GM19397 (cell line): ENCODE measurements around the gene HCAR2.
"Not testable (repeated sequence)": the region's sequence is repeated elsewhere in the genome, so short reads cannot be mapped to it uniquely, and the experiment has no call there.

Experiments used
- ATAC-seq: cut with Tn5 transposase; IDR thresholded peaks from one replicate; pipeline ENCODE4 v1.9.1; 2021; ENCODE audit warnings: mild to moderate bottlenecking, moderate library complexity; ENCODE audit not compliant: unreplicated experiment

The HCAR2 gene

DNA sequence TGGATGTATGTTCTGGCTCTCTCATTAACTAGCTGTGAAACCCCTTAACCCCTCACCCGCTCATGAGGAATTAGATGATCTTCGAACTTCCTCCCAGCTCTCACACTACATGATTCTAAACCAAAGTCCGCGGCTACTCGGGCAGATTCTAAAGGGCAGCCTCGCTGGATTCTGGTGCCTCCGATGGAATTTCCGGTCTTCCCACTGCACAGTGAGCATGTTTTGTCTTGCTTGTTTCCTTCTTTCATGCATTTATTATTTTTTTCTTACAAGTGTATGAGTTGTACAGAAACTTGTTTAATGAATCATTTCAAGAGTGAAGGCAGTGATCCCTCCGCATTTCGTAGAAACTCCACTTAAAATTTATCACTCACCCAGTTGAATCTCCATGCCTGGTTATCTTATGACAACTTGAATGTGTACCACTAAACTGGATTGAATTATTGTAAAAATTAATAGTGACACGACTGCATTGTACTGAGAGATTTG is 17.9 kb upstream of the HCAR2 start:
- ATAC-seq: no peak

DNA sequence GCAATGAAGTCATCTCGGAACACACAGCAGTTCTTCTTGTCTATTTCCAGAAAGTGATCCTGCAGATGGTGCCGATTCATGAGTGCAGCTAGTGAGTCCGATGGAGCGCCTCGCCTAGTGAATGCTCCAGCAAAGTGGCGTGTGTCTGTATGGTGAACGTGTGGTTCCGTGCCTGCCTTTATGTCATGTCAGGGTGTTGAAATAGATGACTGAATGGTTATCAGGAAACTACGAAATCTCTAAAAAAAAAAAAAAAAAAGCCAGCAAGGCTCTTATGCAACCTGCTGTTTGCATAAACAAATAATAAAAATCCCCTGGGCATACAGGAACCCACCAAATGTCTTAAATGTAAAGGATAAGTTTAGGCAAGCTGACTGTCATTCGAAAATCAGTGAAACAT is 13.5 kb upstream of the HCAR2 start, which contains the start of gene HCAR3:
Gene HCAR3 (minus strand): TSS at position 154 of the 400 bp plus-strand sequence. CDS start 74 bp downstream, at position 80.
- ATAC-seq: not testable (repeated sequence)

DNA sequence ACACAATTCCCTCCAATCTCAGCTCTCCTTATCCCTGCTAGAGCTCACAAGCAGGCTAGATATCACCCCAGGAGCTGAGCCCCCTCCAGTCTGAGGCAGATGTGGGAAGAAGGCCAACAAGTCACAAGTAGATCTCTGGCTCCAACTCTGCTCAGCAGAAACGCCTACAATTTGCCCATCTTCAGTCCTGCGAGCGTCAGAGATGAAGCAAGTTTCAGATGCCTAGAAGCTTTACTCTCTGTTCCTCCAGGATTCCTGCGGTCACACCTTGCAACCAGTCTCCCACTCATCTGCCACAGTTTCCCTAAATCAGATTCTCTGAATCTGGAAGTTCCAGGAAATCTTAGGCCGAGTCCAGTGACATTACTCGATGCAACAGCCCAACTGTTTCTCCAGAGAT is 12.1 kb upstream of the HCAR2 start:
- ATAC-seq: not testable (repeated sequence)

DNA sequence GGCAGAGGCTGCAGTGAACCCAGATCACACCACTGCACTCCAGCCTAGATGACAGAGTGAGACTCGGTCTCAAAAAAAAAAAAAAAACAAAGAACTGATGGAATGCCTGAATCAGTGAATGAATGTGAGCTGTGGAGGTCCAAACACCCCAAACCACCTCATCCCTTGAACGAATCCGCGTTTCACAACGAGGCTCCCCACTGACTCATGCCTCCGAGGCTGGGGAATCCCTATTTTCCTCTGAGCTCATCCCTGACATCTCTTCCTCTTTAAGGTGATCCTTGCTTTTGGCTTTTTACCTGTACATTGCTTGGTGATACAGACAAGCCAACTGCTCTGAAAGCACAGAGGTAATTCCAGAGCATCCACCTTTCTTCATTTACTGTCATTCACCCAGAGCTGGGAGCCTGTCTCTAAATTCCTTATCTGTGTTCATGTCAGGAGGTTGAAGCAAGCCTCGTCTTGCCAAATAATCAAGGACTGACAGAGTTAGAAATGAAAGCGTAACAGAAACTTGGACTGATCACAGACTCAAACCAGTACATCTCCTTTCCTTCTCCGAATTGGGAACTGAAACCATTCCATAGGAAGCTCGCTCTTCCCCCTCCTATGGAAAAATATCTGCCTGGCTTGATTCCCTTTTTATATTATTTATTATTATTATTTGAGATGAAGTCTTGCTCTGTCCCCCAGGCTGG is 10.5 kb upstream of the HCAR2 start:
- not testable (repeated sequence) for ATAC-seq

DNA sequence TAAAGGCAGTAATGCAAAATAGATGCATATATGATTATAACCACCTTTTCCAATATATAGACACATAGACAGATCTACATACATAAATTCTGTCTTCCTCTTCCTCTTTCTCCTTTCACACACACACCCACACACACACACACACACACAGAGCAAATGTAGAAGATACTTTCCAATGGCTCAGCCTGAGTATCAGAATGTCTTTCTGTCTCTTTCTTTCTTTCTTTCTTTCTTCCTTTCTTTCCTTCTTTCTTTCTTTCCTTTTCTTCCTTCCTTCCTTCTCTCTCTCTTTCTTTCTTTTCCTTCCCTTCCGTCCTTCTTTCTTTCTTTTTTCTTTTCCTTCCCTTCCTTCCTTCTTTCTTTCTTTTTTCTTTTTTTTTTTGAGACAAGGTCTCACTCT is 8.1 kb upstream of the HCAR2 start:
- not testable (repeated sequence) for ATAC-seq

DNA sequence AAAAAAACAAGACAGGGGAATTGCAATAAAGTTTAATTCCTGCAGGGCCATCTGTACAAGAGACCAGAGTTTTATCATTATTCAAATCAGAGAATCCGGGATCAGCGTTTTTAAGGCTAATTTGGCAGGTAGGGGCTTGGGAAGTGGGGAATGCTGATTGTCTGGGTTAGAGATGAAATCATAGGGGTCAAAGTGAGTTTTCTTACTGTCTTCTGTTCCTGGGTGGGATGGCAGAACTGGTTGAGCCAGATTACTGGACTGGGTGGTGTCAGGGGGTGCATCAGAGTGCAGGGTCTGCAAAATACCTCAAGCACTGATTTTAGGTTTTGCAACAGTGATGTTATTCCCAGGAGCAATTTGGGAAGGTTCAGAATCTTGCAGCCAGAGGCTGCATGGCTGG is 7.2 kb upstream of the HCAR2 start:
- not testable (repeated sequence) for ATAC-seq

DNA sequence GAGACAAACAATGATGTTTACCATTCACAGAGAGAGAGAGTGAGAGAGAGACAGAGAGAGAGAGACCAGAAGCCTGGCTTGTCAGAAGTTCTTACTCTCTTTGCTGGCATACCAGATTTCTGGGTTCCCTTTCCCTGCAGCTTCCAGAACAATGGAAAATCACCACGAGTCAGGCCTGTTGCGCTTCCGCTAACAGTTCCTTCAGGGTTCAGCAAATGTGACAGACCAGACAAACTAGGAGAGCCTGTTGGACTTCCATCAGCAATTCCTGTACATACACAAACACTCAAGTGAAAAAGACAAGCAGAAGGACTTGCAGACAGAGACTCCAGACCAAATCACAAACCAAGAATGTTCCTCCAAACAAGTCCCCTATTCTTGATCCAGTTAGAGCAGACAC is 6.1 kb upstream of the HCAR2 start:
- not testable (repeated sequence) for ATAC-seq

DNA sequence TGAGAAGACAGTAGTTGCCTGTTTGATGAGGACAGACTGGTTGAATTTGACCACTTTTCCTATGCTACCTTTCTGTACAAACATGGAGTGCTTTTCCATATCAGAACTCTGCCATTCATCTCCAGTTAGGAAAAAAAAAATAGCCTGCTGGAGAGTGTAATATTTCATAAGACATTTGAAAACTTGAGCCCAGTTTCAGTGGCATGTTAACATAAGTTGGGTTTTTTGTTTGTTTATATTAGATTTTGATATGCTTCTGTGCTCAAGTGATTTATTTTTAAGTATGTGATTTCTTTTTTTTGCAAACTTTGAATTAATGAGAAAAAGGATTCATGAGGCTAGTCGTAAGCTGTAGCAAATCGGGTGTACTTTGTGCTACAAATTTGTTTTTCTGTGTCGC is 684 bp upstream of the HCAR2 start:
- not testable (repeated sequence) for ATAC-seq

DNA sequence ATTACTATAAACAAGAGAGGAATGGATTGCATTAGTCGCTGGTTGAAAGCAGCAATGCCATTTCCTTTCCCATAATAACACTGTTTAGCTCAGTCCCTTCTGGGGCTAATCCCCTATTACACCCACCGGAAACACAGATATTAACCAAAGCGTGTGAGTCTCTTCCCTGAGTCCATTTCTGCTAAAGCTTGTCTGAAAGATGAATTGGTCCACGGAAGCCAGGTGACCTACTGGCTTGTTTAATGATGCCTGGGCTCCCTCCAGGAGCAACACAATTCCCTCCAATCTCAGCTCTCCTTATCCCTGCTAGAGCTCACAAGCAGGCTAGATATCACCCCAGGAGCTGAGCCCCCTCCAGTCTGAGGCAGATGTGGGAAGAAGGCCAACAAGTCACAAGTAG is 1.7 kb downstream of the HCAR2 start:
- not testable (repeated sequence) for ATAC-seq

DNA sequence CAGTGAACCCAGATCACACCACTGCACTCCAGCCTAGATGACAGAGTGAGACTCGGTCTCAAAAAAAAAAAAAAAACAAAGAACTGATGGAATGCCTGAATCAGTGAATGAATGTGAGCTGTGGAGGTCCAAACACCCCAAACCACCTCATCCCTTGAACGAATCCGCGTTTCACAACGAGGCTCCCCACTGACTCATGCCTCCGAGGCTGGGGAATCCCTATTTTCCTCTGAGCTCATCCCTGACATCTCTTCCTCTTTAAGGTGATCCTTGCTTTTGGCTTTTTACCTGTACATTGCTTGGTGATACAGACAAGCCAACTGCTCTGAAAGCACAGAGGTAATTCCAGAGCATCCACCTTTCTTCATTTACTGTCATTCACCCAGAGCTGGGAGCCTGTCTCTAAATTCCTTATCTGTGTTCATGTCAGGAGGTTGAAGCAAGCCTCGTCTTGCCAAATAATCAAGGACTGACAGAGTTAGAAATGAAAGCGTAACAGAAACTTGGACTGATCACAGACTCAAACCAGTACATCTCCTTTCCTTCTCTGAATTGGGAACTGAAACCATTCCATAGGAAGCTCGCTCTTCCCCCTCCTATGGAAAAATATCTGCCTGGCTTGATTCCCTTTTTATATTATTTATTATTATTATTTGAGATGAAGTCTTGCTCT is 3.0 kb downstream of the HCAR2 start:
- ATAC-seq: not testable (repeated sequence)

DNA sequence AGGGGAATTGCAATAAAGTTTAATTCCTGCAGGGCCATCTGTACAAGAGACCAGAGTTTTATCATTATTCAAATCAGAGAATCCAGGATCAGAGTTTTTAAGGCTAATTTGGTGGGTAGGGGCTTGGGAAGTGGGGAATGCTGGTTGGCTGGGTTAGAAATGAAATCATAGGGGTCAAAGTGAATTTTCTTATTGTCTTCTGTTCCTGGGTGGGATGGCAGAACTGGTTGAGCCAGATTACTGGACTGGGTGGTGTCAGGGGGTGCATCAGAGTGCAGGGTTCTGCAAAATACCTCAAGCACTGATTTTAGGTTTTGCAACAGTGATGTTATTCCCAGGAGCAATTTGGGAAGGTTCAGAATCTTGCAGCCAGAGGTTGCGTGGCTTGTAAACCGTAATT is 6.2 kb downstream of the HCAR2 start:
- not testable (repeated sequence) for ATAC-seq

DNA sequence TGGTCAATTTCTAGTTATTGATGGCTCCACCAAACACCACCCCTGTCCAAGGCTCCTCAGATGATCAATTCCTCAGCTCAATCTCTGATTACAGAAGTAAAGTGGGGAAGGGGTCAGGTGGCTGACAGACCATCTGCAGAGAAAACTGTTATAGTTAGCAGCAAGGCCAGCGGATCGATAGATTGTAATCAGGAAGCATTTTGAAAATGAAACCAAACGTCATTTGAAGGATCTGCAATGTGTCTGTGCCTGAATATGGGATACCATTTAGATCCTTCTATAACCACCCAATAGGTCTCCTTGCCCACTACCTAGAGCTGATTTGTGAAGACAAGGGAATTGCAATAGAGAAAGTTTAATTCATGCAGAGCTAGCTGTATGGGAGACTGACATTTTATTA is 11.6 kb downstream of the HCAR2 start:
- no peak for ATAC-seq

DNA sequence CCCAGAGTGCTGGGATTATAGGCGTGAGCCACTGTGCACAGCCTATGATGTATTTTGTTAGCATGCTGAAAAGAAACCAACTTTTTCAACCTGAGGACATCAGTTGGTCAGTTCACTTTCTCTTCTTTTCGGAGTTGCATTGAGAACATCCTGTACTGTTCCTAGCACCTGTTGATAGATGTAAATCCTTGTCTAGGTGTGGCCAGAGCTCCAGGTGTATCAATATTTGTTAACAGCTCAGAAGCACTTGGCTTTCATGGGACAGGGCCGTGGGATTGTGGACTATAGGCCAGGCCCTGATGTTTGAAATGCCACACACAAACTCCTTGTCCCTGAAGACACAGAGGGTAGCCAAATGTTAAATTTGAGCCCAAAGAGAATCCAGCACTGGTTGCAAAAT is 14.9 kb downstream of the HCAR2 start:
- no peak for ATAC-seq

DNA sequence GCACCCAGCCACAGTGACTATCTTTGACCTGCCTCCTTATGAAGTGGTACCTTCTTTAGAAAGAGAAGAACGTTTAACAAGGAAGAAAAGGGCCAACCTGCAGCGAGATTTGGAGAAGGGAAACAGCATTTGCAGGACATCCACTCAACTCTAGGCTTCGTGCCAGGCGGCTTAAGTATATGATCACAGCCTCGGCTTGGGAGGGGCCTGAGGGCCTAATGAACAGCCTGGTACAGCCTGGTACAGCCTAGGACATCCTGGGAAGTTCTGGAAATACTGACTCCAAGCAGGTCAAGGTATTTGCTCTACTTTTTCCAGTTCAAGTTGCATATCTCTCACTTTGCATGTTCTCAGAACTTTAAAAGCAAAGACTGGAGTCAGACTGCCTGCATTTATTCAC is 16.1 kb downstream of the HCAR2 start:
- no peak for ATAC-seq

DNA sequence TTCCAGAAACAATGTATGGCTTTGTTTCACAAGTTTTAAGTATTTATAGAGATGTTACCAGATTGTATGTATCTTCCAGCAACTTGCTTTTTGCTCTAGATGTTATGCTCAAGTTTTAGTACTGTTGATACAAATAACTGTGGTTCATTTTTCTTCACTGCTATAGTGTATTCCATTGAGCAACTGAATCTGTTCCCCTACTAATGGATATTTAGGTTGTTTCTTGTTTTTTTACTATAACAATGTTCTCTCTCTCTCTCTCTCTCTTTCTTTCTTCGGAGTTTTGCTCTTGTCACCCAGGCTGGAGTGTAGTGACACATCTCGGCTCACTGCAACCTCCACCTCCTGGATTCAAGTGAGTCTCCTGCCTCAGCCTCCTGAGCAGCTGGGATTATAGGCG is 16.6 kb downstream of the HCAR2 start:
- ATAC-seq: no peak

DNA sequence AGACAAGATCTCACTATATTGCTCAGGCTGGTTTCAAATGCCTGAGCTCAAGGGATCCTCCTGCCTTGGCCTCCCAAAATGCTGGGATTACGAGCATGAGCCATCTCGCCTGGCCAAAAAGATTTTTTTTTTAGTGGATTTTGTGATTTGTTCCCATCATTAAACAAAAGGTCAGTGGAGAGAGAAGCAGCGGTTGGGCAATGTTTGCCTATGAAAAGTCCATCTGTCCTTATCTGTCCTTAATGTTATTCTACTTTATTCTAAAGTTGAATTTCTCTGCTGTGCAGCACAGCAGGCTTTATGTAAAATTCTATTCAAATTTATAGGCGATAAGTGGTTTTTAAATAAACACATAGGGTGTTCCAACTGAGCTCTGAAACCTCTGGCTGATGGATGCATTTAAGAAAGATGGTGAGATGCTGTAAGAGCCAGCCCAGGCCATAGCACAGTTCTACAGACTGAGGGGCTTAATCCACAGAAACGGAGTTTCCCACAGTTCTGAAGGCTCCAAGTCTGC is 18.8 kb downstream of the HCAR2 start:
- no peak for ATAC-seq

DNA sequence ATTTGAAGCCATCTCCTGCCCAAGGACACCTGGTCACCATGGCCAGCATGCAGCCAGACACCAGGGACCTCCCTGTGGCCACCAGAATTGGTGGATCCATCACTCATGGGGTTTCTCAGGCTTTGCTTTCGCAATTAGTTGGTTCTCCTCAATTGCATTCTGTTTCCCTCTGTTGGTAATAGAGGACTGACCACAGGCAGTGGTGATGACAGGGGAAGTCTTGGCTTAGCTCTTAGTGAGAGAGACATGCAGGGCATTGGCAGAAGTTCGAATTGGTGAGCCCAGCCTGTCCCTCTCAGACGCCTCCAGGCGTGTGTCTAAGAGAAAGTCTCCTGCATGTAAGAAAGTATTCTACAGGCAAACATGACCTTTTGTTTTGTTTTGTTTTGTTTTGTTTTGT is 21.3 kb downstream of the HCAR2 start:
- no peak for ATAC-seq

DNA sequence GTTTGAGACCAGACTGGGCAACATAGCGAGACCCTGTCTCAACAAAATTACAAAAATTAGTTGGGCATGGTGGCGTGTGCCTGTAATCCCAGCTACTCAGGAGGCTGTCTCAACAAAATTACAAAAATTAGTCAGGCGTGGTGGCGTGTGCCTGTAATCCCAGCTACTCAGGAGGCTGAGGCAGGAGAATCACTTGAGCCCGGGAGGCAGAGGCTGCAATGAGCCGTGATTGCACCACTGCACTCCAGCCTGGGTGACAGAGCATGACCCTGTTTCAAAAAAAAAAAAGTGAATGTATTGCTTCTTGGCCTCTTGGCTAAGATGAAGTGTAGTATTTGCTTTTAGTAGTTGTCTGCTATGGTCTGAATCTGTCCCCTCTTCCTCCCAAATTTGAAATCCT is 22.2 kb downstream of the HCAR2 start:
- ATAC-seq: not testable (repeated sequence)

DNA sequence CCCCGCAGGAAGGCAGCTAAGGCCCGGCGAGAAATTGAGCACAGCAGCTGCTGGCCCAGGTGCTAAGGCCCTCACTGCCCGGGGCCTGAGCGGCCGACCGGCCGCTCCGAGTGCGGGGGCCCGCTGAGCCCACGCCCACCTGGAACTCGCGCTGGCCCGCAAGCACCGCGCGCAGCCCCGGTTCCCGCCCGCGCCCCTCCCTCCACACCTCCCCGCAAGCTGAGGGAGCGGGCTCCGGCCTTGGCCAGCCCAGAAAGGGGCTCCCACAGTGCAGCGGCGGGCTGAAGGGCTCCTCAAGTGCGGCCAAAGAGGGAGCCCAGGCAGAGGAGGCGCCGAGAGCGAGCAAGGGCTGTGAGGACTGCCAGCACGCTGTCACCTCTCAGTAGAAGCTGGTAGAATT is 26.4 kb downstream of the HCAR2 start:
- not testable (repeated sequence) for ATAC-seq

DNA sequence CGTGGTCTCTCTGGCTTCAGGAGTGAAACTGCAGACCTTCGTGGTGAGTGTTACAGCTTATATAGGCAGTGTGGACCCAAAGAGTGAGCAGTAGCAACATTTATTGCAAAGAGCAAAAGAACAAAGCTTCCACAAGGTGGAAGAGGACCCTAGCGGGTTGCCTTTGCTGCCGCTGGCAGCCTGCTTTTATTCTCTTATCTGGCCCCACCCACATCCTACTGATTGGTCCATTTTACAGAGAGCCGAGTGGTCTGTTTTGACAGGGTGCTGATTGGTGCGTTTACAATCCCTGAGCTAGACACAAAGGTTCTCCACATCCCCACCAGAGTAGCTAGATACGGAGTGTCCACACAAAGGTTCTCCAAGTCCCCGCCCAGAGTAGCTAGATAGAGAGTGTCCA is 27.1 kb downstream of the HCAR2 start:
- ATAC-seq: not testable (repeated sequence)

DNA sequence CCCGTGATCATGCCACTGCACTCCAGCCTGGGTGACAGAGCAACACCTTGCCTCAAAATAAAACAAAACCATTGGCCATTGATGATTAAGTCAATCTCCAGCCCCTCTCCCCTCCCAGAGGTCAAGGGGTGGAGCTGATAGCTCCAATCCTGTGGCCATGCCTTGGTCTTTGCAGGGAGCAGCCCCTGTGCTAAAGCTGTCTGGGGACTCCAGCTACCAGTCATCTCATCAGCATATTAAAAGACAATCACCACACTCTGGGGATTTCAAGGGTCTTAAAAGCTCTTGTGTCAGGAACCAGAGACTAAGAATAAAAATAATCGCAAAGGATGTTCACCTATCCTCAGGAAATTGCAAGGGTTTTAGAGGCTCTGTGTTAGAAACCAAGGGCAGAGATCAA is 30.6 kb downstream of the HCAR2 start:
- no peak for ATAC-seq
